ENCODE measurements around the gene ENOX1.

DNA sequence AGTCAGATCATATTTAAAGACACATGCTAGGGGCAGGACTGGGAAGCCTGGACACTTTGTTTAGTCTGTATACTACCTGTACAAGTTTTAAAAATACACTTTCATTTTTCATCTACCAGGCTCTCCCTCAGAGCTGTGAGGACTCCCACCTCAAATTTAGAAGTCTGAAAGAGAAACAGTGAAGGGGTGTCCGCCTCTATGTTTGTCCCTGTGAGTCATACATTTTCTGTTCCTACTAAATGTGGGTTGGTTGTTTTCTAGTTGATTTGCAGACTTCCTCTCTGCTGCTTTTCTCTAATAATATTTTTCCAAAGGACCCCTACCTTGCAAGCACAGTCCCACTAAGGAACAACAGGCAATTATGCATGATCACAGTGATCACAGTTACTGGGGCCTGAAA lies 110.5 kb downstream of the ENOX1 start:
- TF ChIP-seq, protein P1, sequence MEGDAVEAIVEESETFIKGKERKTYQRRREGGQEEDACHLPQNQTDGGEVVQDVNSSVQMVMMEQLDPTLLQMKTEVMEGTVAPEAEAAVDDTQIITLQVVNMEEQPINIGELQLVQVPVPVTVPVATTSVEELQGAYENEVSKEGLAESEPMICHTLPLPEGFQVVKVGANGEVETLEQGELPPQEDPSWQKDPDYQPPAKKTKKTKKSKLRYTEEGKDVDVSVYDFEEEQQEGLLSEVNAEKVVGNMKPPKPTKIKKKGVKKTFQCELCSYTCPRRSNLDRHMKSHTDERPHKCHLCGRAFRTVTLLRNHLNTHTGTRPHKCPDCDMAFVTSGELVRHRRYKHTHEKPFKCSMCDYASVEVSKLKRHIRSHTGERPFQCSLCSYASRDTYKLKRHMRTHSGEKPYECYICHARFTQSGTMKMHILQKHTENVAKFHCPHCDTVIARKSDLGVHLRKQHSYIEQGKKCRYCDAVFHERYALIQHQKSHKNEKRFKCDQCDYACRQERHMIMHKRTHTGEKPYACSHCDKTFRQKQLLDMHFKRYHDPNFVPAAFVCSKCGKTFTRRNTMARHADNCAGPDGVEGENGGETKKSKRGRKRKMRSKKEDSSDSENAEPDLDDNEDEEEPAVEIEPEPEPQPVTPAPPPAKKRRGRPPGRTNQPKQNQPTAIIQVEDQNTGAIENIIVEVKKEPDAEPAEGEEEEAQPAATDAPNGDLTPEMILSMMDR (conservative IDR thresholded peaks at IDR 0.05), result no peak
- TF ChIP-seq ZFX (IDR thresholded peaks at IDR 0.05), result no peak

Data from C4-2B (cell line).